GM18861 (cell line): ENCODE measurements around the gene SFMBT1.

Source experiments
- ATAC-seq: cut with Tn5 transposase; IDR thresholded peaks from one replicate; pipeline ENCODE4 v1.9.1; 2021; ENCODE audit not compliant: unreplicated experiment

SFMBT1 gene

GRCh38 chr3:52857864-52858263, 188.0 kb downstream of the SFMBT1 start:
- ATAC-seq: no peak

GRCh38 chr3:52857133-52857532, 188.7 kb downstream of the SFMBT1 start:
- no peak for ATAC-seq

- ATAC-seq: no peak
Observed at GRCh38 chr3:52856666-52857065, 189.2 kb downstream of the SFMBT1 start.

GRCh38 chr3:52854013-52854412, 191.9 kb downstream of the SFMBT1 start:
- ATAC-seq: no peak
